Right cardiac atrium (tissue), 5 donors: Measurements from ENCODE around the gene NUMA1. TPM values are rescaled to one million over a fixed set of nuclear protein-coding genes. Genes with fewer than 3 reads are reported as not detected.

ENCODE experiments used
- ATAC-seq, 2 donors: fragments of 200-7000 bp; cut with Tn5 transposase; one replicate each; pipeline versions ENCODE4 v1.8.0 to v1.9.1; 2020; ENCODE audit warnings: moderate library complexity in 2 of 2, mild to moderate bottlenecking in 1 of 2
- DNase-seq, 3 donors: peaks; one replicate each; pipeline ENCODE4 v3.0.0-alpha.2; 2020
- H3K27ac ChIP-seq: one replicate; pipeline ENCODE4 v1.5.1; 2013; ENCODE audit warnings: mild to moderate bottlenecking, low read length, control low read depth, moderate library complexity
- H3K27me3 ChIP-seq: one replicate; pipeline ENCODE4 v1.6.1; 2013; ENCODE audit not compliant: control insufficient read depth, insufficient read depth
- H3K4me1 ChIP-seq: one replicate; pipeline ENCODE4 v1.6.1; 2013; ENCODE audit warnings: low read length; ENCODE audit not compliant: control insufficient read depth, insufficient read depth
- H3K4me3 ChIP-seq: one replicate; pipeline ENCODE4 v1.5.1; 2013; ENCODE audit warnings: low read length, control low read depth
- H3K9me3 ChIP-seq: one replicate; pipeline ENCODE4 v1.6.1; 2013; ENCODE audit warnings: low read length; ENCODE audit not compliant: control insufficient read depth
- WGBS: extraction: QIAGEN DNeasy Blood & Tissue Kit; methylation state at CpG from one replicate; pipeline ENCODE4 v1.1.7; 2013; 5-methylcytosine and 5-hydroxymethylcytosine counted together
- intact Hi-C, 4 donors: fragments of 100-400 bp; cut with DNase I; formaldehyde crosslinking; loops; one replicate each; pipeline versions ENCODE4 v1.11.0 to v1.14.0; 2022 to 2023
- long read RNA-seq, 4 donors: library from polyadenylated mRNA; unstranded; transcript quantifications; one replicate each; pipeline ENCODE4 v2.0.0, GENCODE V29; 2020 to 2021
- polyA plus RNA-seq: library from polyadenylated mRNA; stranded (reverse); fragments of 200-250 nt; gene quantifications from one replicate; pipeline ENCODE4 v1.2.3, GENCODE V29; 2013
- total RNA-seq, 4 donors: library from RNA; stranded (reverse); fragmentation: NEBNext Ultra II Directional; extraction: Animal tissue kit (Norgen Biotek cat#: 25700); gene quantifications; one replicate each; pipeline ENCODE4 v1.2.1, GENCODE V29; 2021
- donor health status: healthy with polysubstance abuse.
- donor health status: DM: no; HTN: yes; CAD: no.
- donor health status: DM: no; HTN: no; CAD: no.
- donor health status: DM: no; HTN: yes; CAD: no; lungs with severe emphysema.
- donor health status: DM: yes; HTN: yes; CAD: no.

NUMA1 gene, protein sequence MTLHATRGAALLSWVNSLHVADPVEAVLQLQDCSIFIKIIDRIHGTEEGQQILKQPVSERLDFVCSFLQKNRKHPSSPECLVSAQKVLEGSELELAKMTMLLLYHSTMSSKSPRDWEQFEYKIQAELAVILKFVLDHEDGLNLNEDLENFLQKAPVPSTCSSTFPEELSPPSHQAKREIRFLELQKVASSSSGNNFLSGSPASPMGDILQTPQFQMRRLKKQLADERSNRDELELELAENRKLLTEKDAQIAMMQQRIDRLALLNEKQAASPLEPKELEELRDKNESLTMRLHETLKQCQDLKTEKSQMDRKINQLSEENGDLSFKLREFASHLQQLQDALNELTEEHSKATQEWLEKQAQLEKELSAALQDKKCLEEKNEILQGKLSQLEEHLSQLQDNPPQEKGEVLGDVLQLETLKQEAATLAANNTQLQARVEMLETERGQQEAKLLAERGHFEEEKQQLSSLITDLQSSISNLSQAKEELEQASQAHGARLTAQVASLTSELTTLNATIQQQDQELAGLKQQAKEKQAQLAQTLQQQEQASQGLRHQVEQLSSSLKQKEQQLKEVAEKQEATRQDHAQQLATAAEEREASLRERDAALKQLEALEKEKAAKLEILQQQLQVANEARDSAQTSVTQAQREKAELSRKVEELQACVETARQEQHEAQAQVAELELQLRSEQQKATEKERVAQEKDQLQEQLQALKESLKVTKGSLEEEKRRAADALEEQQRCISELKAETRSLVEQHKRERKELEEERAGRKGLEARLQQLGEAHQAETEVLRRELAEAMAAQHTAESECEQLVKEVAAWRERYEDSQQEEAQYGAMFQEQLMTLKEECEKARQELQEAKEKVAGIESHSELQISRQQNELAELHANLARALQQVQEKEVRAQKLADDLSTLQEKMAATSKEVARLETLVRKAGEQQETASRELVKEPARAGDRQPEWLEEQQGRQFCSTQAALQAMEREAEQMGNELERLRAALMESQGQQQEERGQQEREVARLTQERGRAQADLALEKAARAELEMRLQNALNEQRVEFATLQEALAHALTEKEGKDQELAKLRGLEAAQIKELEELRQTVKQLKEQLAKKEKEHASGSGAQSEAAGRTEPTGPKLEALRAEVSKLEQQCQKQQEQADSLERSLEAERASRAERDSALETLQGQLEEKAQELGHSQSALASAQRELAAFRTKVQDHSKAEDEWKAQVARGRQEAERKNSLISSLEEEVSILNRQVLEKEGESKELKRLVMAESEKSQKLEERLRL (N-terminal part only)
- total RNA-seq (100 to 1,000 TPM in 3 of 4 donors, 10 to 100 TPM in 1; 75.8 to 125 (median 102) TPM), polyA plus RNA-seq (104 TPM)
- long read RNA-seq, donor 1, transcript NUMA1-217 (7 exons, 2,276 nt) = major isoform, 5 of 75 reads
- long read RNA-seq, donor 1, partial matches to known transcripts = 53 of 75 reads
- long read RNA-seq, donor 1, other reads (novel, unspliced or antisense) = 13 of 75 reads
- long read RNA-seq, donor 2, full-length matches to known transcripts = 2 of 72 reads
- long read RNA-seq, donor 2, partial matches to known transcripts = 47 of 72 reads
- long read RNA-seq, donor 2, other reads (novel, unspliced or antisense) = 23 of 72 reads
- long read RNA-seq, donor 3, transcript NUMA1-223 (14 exons, 2,766 nt) = major isoform, 12 of 103 reads
- long read RNA-seq, donor 3, partial matches to known transcripts = 66 of 103 reads
- long read RNA-seq, donor 3, other reads (novel, unspliced or antisense) = 21 of 103 reads
- long read RNA-seq, donor 4, full-length matches to known transcripts = 7 of 103 reads
- long read RNA-seq, donor 4, partial matches to known transcripts = 60 of 103 reads
- long read RNA-seq, donor 4, other reads (novel, unspliced or antisense) = 36 of 103 reads

DNA sequence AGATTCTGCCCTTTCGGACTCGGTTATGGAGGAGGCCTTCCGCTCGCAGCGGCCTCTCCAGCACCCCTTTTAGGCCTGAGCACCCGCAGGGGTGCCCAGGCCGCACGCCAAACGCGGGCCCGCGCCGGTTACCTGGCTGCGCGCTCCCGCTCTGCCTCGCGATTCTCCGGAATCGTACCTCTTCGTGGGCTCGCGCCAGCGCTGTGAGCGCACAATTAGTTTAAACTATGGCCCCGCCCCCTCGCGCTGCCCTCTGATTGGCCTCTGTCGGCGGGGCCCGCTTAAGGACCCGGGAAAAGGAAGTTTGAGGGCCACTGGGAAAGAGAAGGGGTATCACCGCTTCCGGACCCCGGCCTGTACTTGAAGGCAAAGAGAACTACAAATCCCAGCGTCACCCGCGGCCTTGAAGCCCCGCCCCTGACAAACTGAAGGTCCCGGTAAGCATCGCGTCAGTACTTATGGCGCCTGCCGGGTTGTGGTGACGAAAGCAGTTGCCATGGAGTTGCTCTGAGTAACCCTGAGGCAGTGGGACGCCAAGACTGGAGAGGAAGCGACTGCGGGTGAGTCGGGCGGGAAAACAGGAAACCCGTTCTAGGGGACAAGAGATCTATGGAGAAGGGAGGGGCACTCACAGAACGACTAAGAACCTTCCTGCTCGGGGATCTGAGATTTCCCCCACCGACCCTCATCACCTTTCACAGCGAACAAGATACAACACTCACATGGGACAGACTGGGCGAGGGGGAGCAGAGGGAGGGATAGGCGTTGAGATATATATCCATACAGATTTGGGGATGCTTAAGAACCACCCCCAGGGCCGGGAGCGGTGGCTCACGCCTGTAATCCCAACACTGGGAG, at the start of gene NUMA1, which contains the start of gene LRRC51:
NUMA1 (minus strand) TSS at position 217 of the 858 bp plus-strand sequence. CDS start 44,599 bp downstream, outside the sequence.
LRRC51 (plus strand) TSS at position 525 of the 858 bp plus-strand sequence. CDS start 8,234 bp downstream, outside the sequence.
- H3K4me3 ChIP-seq = peak within 1 kb of the TSS; percentile 72
- ATAC-seq (peak; percentile 98), DNase-seq (peak; percentile 99 to 100 (median 99))
- peak within 1 kb of the TSS; percentile 95 for H3K27ac ChIP-seq
- no peaks in the 10 kb centered on the region for H3K4me1 ChIP-seq
- intact Hi-C loops = loop anchor here in 2 of 4 donors (5.0 kb wide), 2 partner anchors 38 to 53 kb away; no protein-coding TSS in a partner anchor
- whole genome bisulfite sequencing = under 1% methylated on average over 60 of the region's 60 CpGs
- no peaks in the 10 kb centered on the region for H3K27me3 ChIP-seq
- no peaks in the 10 kb centered on the region for H3K9me3 ChIP-seq

DNA sequence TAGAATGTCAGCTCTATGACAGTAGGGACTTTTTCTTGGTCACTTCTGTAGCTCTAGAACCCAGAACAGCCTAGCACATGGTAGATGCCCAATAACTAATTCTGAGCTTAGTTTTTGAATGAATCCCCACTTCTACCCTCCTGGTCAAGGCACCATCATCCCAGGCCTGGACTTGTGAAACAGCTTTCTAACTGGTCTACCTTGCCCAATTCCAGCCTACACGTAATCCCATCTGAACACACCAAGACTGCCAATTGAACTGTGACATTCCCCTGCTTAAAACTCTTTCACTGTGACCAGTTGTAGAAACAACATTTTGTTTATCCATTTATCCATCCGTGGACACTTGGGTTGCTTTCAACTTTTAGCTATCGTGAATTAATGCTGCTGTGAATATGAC, 49.0 kb upstream of the NUMA1 start:
- intact Hi-C loops = no loop called here
- Histone ChIP-seq H3K4me3 (no peak overlapping the region), H3K27me3 (no peaks in the 10 kb centered on the region), H3K4me1 (no peaks in the 10 kb centered on the region), H3K9me3 (no peaks in the 10 kb centered on the region), H3K27ac (no peak overlapping the region)
- DNase-seq (no peak), ATAC-seq (no peak)
- 78% methylated on average over 3 of the region's 3 CpGs for WGBS

GRCh38 chr11:72127923-72128322, 47.6 kb upstream of the NUMA1 start:
- no peak for DNase-seq
- no peak overlapping the region for H3K4me3 ChIP-seq
- H3K9me3 ChIP-seq = no peaks in the 10 kb centered on the region
- no peak overlapping the region for H3K27ac ChIP-seq
- 63% methylated on average over 2 of the region's 2 CpGs for WGBS
- intact Hi-C loops = no loop called here
- no peaks in the 10 kb centered on the region for H3K4me1 ChIP-seq
- ATAC-seq = no peak
- no peaks in the 10 kb centered on the region for H3K27me3 ChIP-seq

- Histone ChIP-seq H3K4me3 (no peak overlapping the region), H3K4me1 (no peaks in the 10 kb centered on the region), H3K9me3 (no peaks in the 10 kb centered on the region), H3K27me3 (no peaks in the 10 kb centered on the region), H3K27ac (no peak overlapping the region)
- no peak for DNase-seq
- no peak for ATAC-seq
- intact Hi-C loops = no loop called here
- WGBS = 44% methylated on average over 1 of the region's 1 CpG
Measured at GRCh38 chr11:72125956-72126355, 45.6 kb upstream of the NUMA1 start.

- no peaks in the 10 kb centered on the region for H3K4me1 ChIP-seq
- no peak overlapping the region for H3K27ac ChIP-seq
- no peak overlapping the region for H3K4me3 ChIP-seq
- WGBS = 88% methylated on average over 6 of the region's 6 CpGs
- DNase-seq (no peak), ATAC-seq (no peak)
- no peaks in the 10 kb centered on the region for H3K9me3 ChIP-seq
- no peaks in the 10 kb centered on the region for H3K27me3 ChIP-seq
- intact Hi-C loops = no loop called here
Measured at GRCh38 chr11:72124046-72124445, 43.7 kb upstream of the NUMA1 start.

GRCh38 chr11:72123117-72123653, 42.8 kb upstream of the NUMA1 start:
- H3K4me1 ChIP-seq = no peaks in the 10 kb centered on the region
- no peak overlapping the region for H3K4me3 ChIP-seq
- ATAC-seq = no peak
- no peaks in the 10 kb centered on the region for H3K27me3 ChIP-seq
- WGBS = 44% methylated on average over 3 of the region's 3 CpGs
- no peak overlapping the region for H3K27ac ChIP-seq
- no peaks in the 10 kb centered on the region for H3K9me3 ChIP-seq
- intact Hi-C loops = no loop called here
- DNase-seq = no peak

DNA sequence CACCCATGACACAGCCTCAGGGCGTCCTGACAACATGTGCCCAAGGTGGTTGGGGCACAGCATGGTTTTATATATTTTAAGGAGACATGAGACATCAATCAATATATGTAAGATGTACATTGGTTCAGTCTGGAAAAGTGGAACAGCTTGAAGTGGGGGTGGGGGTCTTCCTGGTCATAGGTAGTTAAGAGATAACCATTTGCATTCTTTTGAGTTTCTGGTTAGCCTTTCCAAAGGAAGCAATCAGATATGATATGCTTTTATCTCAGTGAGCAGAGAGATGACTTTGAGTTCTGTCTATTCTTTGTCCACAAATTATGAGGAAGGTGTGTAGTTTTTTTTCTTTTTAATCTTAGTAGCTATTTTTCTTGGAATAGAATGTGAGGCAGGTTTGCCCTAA, 42.3 kb upstream of the NUMA1 start:
- intact Hi-C loops = no loop called here
- WGBS = 74% methylated on average over 1 of the region's 1 CpG
- DNase-seq = no peak

DNA sequence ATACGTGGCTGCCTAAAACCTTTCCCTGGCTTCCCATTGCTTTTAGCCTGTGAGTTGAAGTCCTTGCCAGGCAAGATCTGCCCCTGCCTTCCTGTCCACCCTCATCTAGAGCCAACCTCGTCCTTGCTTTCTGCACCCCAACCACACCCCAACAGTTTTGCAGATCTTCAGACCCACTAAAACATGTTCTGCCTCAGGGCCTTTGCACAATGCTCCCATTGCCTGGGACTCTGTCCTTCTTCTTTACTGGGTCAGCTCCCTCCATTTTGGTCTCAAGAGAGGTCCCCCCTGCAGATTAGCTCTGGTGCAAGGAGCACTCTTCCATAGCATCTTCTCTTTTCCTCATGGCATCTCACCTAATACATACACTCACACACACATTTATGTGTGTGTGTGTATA, 40.6 kb upstream of the NUMA1 start:
- intact Hi-C loops = no loop called here
- H3K4me1 ChIP-seq = no peaks in the 10 kb centered on the region
- WGBS = 71% methylated on average over 2 of the region's 2 CpGs
- H3K9me3 ChIP-seq = no peaks in the 10 kb centered on the region
- H3K4me3 ChIP-seq = no peak overlapping the region
- H3K27me3 ChIP-seq = no peaks in the 10 kb centered on the region
- H3K27ac ChIP-seq = no peak overlapping the region
- ATAC-seq = no peak
- no peak for DNase-seq

More for the DNA sequence above, 42.3 kb upstream of the NUMA1 start:
- Histone ChIP-seq H3K4me1 (no peaks in the 10 kb centered on the region), H3K9me3 (no peaks in the 10 kb centered on the region), H3K4me3 (no peak overlapping the region), H3K27me3 (no peaks in the 10 kb centered on the region), H3K27ac (no peak overlapping the region)
- ATAC-seq = no peak

DNA sequence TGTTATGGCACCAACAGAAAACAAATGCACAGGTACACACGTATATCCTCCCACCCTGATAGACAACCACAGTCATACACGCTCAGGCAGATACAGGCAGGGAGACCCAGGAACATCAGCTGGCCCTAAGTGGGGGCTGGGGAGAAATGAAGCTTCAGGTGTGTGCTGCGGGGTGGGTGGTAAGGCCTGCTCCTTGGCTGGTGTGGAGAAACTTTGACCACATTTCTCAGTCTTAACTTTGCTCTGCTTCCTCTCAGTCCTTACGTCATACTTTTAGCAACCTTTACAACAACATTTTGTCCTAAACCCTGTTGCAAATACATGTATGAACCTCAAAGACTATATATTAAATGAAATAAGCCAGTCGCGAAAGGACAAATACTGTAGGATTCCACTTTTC, 38.9 kb upstream of the NUMA1 start:
- intact Hi-C loops = no loop called here
- WGBS = 75% methylated on average over 6 of the region's 6 CpGs
- ATAC-seq = no peak

More for the DNA sequence above, 38.9 kb upstream of the NUMA1 start:
- Histone ChIP-seq H3K9me3 (no peaks in the 10 kb centered on the region), H3K27ac (no peak overlapping the region), H3K4me3 (no peak overlapping the region), H3K4me1 (no peaks in the 10 kb centered on the region), H3K27me3 (no peaks in the 10 kb centered on the region)
- no peak for DNase-seq
